GM21723 (cell line): Measurements from ENCODE around the gene ANKMY2.
"Not testable (repeated sequence)": the region's sequence is repeated elsewhere in the genome, so short reads cannot be mapped to it uniquely, and the experiment has no call there.

ENCODE experiments used
- ATAC-seq: cut with Tn5 transposase; IDR thresholded peaks from one replicate; pipeline ENCODE4 v1.9.1; 2021; ENCODE audit warnings: mild to moderate bottlenecking, moderate library complexity; ENCODE audit not compliant: unreplicated experiment

The ANKMY2 gene

GRCh38 chr7:16627236-16627635 is 18.3 kb downstream of the ANKMY2 start:
- ATAC-seq = no peak

GRCh38 chr7:16626388-16626787 is 19.2 kb downstream of the ANKMY2 start:
- no peak for ATAC-seq

GRCh38 chr7:16619979-16620408 is 25.6 kb downstream of the ANKMY2 start:
- ATAC-seq = peak; percentile 92

GRCh38 chr7:16616542-16616941 is 29.0 kb downstream of the ANKMY2 start:
- no peak for ATAC-seq

- ATAC-seq = no peak
These were observed 29.4 kb downstream of the ANKMY2 start for GRCh38 chr7:16616122-16616521.

- ATAC-seq = no peak
These were observed 30.3 kb downstream of the ANKMY2 start for GRCh38 chr7:16615228-16615627.

- no peak for ATAC-seq
These were observed 33.8 kb downstream of the ANKMY2 start for GRCh38 chr7:16611711-16612110.

GRCh38 chr7:16609842-16610450 is 35.6 kb downstream of the ANKMY2 start:
- peak; percentile 75 for ATAC-seq

GRCh38 chr7:16606704-16607103 is 38.9 kb downstream of the ANKMY2 start:
- ATAC-seq = no peak

GRCh38 chr7:16604054-16604453 is 41.5 kb downstream of the ANKMY2 start:
- no peak for ATAC-seq

- ATAC-seq = no peak
These were observed 41.9 kb downstream of the ANKMY2 start for GRCh38 chr7:16603633-16604032.

GRCh38 chr7:16599860-16600259 is 45.7 kb downstream of the ANKMY2 start:
- ATAC-seq = no peak

GRCh38 chr7:16598015-16598414 is 47.5 kb downstream of the ANKMY2 start:
- no peak for ATAC-seq

GRCh38 chr7:16595596-16595995 is 50.0 kb downstream of the ANKMY2 start:
- not testable (repeated sequence) for ATAC-seq

- ATAC-seq = no peak
These were observed 50.9 kb downstream of the ANKMY2 start for GRCh38 chr7:16594676-16595075.

GRCh38 chr7:16594061-16594460 is 51.5 kb downstream of the ANKMY2 start:
- no peak for ATAC-seq

- no peak for ATAC-seq
These were observed 53.2 kb downstream of the ANKMY2 start for GRCh38 chr7:16592395-16592794.

GRCh38 chr7:16590424-16590823 is 55.1 kb downstream of the ANKMY2 start:
- ATAC-seq = no peak

- no peak for ATAC-seq
These were observed 55.7 kb downstream of the ANKMY2 start for GRCh38 chr7:16589881-16590280.

- no peak for ATAC-seq
These were observed 57.8 kb downstream of the ANKMY2 start for GRCh38 chr7:16587790-16588189.

- ATAC-seq = no peak
These were observed 58.4 kb downstream of the ANKMY2 start for GRCh38 chr7:16587129-16587528.

- no peak for ATAC-seq
These were observed 59.3 kb downstream of the ANKMY2 start for GRCh38 chr7:16586081-16586874.
